ENCODE data around the gene ZEB1. TPM values are rescaled to one million over a fixed set of nuclear protein-coding genes. Genes with fewer than 3 reads are reported as not detected.

The ZEB1 gene
- total RNA-seq, 1 experiment from 2014 or later = 0.39 TPM

- no peak overlapping the region for H2BK120ac ChIP-seq (ENCODE audit: low read depth, low read length, poor library complexity, severe bottlenecking)
- peaks cover 4% of the 10 kb centered on the region; the same call in 1 of the 2 replicates for H3K4me1 ChIP-seq (ENCODE audit: insufficient read depth, low read length)
- H2AFZ ChIP-seq (ENCODE audit: low read length) = no peak overlapping the region
- no peaks in the 10 kb centered on the region for H3K9me3 ChIP-seq (ENCODE audit: control insufficient read depth, low read depth, low read length)
- H3K4me1 Mint-ChIP-seq = peaks cover 15 to 16% of the 10 kb centered on the region in 2 experiments
- DNase-seq = no peak
- no peak overlapping the region for H3K23ac ChIP-seq (ENCODE audit: insufficient read length, low read depth, low read length)
- H3K4ac ChIP-seq (ENCODE audit: low read depth, low read length) = no peak overlapping the region
- no peak overlapping the region for H3K14ac ChIP-seq (ENCODE audit: insufficient read depth, low read length)
- no peak overlapping the region for H3K27ac ChIP-seq (ENCODE audit: insufficient read length, low read depth, low read length)
- H4K8ac ChIP-seq (replicated peaks; ENCODE audit: insufficient read length, low read depth, low read length) = no peak overlapping the region
- H3K27ac Mint-ChIP-seq = no peak overlapping the region
- no peak overlapping the region for H2AK5ac ChIP-seq (ENCODE audit: insufficient read length, low read length)
- H3K56ac ChIP-seq (ENCODE audit: insufficient read length, low read depth, low read length) = no peak overlapping the region
- H2BK12ac ChIP-seq (ENCODE audit: insufficient read length, low read depth, low read length) = no peak overlapping the region
- no peak overlapping the region for H2BK15ac ChIP-seq (ENCODE audit: low read depth, low read length)
- no peak overlapping the region for H2BK20ac ChIP-seq (ENCODE audit: low read depth, low read length, poor library complexity, severe bottlenecking)
- H3K4me2 ChIP-seq (ENCODE audit: insufficient read depth, insufficient read length, low read length) = no peak overlapping the region
- TF ChIP-seq CTCF (conservative IDR thresholded peaks at IDR 0.05) = no peak
- H3K79me1 ChIP-seq (ENCODE audit: insufficient read depth, low read depth, low read length, poor library complexity, severe bottlenecking) = no peaks in the 10 kb centered on the region
- WGBS (ENCODE audit: extremely low coverage, insufficient read length, low lambda C conversion rate) = no CpG with 5 or more reads among the region's 4 CpGs
- H3K9ac ChIP-seq (ENCODE audit: extremely low read depth, insufficient read length, low read length) = no peak overlapping the region
- H3T11ph ChIP-seq (ENCODE audit: low read length) = no peak overlapping the region
- H3K27me3 ChIP-seq (ENCODE audit: insufficient read depth, low read length) = no peaks in the 10 kb centered on the region
- H3K18ac ChIP-seq (ENCODE audit: insufficient read length, low read depth, low read length) = no peak overlapping the region
- H3K9me3 Mint-ChIP-seq = no peaks in the 10 kb centered on the region
- no peaks in the 10 kb centered on the region for H3K23me2 ChIP-seq (ENCODE audit: insufficient read length, low read depth, low read length, poor library complexity, severe bottlenecking)
- no peak overlapping the region for H4K5ac ChIP-seq (ENCODE audit: insufficient read length, low read depth, low read length)
- no peak overlapping the region for H3K4me3 Mint-ChIP-seq
- no peak overlapping the region for H4K91ac ChIP-seq (ENCODE audit: insufficient read length, low read depth, low read length)
- peaks cover 0 to 5% (median 0%) of the 10 kb centered on the region in 3 experiments; a peak in 2 of 7 replicates for H3K36me3 Mint-ChIP-seq (ENCODE audit: insufficient read depth in 1 of 3, low read depth in 3 of 3)
- no peak overlapping the region for H2BK5ac ChIP-seq (ENCODE audit: insufficient read length, low read length)
- no peaks in the 10 kb centered on the region for H3K79me2 ChIP-seq (ENCODE audit: insufficient read depth, low read length)
- H4K20me1 ChIP-seq (ENCODE audit: control insufficient read depth, insufficient read depth, insufficient read length) = no peaks in the 10 kb centered on the region
- peaks cover 3% of the 10 kb centered on the region for H3K27me3 Mint-ChIP-seq (ENCODE audit: low read depth)
Observed at GRCh38 chr10:31522820-31523219, 203.8 kb downstream of the ZEB1 start.
